SIG-M5 (cell line): ENCODE results near the gene RNF2.
"Not testable (repeated sequence)": the region's sequence is repeated elsewhere in the genome, so short reads cannot be mapped to it uniquely, and the experiment has no call there.

Experiments
- DNase-seq: peaks from one replicate; lab custom pipeline; 2025; lab: John Stamatoyannopoulos, UW

RNF2 gene

DNA sequence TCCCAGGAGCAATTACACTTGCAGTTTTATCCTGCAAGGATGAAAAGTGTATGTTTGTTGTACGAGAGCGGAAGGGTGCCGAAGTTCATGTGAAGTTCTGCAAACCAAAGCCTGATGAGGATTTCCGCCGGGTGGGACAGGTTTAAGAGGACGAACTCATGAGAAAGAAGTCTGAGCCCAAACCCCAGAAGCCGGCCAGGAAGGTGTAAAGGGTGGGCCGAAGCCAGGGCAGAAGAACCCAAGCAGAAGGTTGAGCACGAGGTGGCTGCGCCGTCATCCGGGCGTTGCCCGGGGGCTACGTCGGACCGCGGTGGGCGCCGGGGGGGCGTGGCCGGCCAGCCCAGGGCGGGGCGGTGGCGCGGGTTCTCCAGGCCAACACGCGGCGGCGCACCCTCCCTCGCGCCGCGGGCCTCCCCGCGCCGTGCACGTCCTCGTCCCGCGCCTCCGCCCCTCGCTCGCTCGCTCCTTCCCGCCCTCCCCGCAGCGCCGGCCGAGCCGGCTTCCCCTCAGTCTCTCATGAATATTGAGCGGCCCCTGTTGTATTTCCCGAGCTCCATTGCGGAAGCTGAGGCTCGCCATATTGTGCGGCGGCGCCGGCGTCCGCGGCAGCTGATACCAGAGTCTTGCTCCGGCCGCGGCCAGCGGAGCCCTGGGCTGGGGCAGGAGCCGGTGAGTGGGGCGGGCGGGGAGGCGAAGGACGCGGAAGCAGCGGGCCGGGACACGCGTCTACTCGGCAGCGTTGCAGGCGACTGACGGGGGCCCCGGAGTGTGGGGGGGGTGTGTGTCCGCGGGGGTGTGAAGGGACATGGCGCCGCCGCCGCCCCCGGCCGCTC, at the start of gene RNF2:
RNF2 (plus strand) TSS at position 578 of the 833 bp plus-strand sequence. CDS start 41,996 bp downstream, outside the sequence.
- no peak for DNase-seq

DNA sequence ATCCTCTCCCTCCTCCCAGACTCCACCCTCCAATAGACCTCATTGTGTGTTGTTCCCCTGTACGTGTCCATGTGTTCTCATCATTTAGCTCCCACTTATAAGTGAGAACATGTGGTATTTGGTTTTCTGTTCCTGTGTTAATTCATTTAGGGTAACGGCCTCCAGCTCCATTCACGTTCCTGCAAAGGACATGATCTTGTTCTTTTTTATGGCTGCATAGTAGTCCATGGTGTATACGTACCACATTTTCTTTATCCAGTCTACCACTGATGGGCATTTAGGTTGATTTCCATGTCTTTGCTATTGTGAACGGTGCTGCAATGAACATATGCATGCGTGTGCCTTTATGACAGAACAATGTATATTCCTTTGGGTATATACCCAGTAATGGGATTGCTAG, 45.4 kb upstream of the RNF2 start:
- not testable (repeated sequence) for DNase-seq

DNA sequence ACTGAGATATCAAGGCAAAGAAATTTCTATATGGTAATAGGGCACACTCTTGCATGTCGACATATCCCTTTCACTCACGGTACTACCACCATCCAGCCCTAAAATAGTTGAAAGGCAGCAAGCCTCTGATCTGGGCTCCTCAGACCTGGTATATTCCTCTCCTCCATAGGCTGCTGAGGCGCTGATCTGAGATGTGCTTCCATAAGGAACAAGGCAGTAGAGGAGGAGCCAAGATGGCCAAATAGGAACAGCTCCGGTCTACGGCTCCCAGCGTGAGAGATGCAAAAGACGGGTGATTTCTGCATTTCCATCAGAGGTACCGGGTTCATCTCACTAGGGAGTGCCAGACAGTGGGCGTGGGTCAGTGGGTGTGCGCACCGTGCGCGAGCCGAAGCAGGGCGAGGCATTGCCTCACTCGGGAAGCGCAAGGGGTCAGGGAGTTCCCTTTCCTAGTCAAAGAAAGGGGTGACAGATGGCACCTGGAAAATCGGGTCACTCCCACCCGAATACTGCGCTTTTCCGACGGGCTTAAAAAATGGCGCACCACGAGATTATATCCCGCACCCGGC, 44.0 kb upstream of the RNF2 start:
- DNase-seq = not testable (repeated sequence)

DNA sequence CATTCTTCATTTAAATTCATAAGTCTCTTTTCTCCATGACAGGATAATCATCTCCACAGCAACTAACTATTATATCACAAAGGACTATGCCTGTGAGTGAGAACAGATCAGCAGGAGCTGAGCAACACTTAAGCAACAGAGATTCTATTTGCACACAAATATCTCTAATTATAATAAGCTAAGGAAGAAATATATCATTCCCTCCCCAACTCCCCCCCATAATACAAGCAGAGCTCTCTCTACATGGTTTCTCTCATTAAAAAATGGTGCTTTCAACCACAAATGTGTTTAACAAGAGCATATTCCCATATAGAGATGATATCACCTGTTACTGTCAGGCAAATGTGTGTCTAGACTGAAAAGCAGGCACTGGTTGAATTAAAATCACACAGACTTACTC, 36.5 kb upstream of the RNF2 start:
- DNase-seq = no peak

DNA sequence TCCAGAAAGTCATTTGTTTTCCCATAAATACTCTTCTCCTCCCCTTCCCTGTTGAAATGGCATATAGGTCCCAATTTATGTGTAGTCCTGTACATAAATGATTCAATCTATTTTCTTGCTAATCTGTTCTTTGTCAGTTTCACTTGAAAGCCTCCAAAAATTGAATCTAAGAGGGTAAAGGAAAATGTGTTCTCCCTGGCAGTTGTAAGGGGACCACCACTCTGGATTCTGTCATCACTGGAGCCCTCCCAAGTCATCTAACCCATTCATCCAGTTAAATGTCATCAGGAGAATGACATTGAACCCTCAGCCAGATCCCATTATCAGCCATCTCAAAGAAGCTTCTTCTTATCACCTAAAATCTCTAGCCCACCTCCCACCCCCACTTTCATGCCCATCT, 35.0 kb upstream of the RNF2 start:
- DNase-seq = no peak

DNA sequence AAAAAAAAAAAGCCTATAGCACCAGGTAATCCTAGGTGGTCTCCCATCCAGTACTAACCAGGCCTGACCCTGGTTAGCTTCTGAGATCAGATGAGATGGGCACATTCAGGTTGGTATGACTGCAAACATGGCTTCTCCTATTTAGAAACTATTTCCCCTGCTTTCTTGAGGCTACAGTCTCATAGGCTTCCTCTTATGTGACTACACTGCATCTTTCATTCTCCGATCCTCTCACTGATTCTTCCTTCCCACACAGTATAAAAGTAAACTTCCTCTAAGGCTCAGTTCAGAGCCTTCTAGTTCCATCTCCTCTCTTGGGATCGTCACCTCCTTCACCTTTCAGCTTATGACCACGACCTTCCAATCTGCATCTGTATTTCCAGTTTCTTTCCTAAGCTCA, 30.4 kb upstream of the RNF2 start:
- DNase-seq = no peak

DNA sequence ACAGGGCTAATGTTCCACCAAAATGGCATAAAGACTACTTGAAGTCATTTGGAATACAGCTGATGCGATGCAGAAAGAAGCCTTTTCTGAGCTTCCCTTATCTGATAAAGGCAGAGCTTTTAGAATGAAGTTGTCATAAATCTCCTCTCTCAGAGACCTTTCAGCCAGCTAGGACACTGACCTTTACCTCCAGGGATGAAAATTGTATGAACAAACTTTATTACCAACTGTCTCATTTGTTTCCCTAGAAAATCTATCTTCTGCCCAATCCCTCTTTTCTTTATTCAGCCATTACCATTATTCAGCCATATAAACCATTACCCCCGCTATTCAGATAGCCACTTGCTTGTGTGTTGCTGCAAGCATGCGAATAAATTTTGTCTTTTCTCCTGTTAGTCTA, 29.7 kb upstream of the RNF2 start:
- no peak for DNase-seq

DNA sequence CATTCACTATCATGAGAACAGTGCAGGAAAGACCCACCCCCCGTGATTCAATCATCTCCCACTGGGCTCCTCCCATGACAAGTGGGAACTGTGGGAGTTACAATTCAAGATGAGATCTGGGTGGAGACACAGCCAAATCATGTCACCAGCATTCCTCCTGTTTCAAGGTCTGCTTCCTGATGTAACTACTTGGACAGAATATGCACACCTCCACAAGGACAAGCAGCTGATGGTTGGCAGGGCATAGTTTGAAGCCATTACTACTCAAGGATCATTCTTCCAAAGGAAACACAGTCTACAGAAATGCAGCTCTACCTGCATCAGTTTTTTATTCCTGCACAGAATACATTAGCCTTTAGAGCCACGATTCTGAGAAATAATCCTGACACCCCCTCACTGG, 28.5 kb upstream of the RNF2 start:
- no peak for DNase-seq

DNA sequence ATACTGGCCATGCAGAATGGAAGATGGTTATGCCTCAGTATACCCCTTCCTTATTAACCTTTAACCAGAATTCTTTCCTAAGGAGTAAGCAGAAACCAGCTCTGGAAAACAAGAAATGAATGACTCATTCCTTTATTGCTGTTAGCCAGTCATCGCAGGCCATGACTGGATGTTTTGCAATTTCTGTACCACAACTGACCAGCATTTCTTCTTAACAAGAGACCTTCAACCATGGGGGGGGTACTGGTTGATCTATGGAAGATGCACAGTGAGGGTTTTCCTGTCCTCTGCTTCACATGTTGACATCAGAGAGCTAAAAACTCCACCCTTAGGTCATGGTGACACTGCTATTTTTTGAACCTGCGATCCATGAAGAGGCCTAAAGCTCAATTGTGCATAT, 28.0 kb upstream of the RNF2 start:
- DNase-seq = no peak

DNA sequence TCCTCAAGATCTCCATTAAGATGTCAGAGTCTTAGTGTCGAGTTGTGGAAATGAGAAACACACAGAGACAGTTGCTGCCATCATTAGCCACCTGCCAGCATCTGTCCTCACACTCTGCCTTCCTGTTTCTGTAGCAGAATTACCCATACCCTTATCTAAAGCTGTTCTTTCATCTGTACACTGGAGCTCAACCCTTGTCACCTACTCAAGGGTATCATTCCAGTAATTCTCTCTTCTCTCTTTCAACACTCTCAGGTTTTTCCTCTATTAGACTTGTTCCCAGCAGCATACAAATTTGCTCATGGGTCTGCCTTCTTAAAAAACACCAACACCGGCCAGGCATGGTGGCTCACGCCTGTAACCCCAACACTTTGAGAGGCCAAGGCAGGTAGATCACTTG, 27.4 kb upstream of the RNF2 start:
- DNase-seq = no peak

DNA sequence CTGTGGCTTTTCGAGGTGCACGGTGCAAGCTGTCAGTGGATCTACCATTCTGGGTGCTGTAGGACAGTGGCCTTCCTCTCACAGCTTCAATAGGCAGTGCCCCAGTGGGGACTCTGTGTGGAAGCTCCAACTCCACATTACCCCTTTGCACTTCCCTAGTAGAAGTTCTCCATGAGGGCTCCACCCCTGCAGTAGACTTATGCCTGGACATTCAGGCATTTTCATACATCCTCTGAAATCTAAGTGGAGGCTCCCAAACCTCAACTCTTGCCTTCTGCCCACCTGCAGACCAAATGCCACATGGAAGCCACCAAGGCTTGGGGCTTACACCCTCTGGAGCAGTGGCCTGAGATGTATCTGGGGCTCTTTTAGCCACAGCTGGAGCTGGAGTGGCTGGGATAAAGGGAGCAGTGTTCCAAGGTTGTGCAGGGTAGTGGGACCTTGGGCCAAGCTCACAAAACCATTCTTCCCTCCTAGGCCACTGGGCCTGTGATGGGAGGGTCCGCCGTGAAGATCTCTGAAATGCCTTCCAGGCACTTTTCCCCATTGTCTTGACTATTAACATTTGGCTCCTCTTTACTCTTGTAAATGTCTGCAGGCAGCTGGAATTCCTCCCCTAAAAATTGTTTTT, 18.0 kb upstream of the RNF2 start:
- DNase-seq = no peak

DNA sequence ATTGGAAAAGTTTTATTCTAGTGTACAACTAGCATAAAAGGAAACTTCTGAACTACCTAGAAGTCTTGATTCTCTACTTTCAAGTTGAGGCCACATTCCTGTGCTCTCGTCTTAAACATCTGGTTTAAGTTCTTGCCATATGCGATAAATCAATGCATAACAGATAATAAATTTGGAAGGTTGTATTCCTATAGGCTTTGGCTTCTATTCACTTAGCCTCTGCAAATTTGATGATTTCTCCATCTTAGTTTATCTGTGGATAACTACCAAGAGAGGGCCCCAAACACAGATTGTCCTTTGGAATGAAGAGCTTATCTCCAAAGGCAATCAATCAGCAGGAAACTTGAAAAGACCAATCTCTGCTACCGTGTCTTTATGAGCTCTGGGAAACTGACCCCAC, 11.7 kb upstream of the RNF2 start:
- DNase-seq = no peak

DNA sequence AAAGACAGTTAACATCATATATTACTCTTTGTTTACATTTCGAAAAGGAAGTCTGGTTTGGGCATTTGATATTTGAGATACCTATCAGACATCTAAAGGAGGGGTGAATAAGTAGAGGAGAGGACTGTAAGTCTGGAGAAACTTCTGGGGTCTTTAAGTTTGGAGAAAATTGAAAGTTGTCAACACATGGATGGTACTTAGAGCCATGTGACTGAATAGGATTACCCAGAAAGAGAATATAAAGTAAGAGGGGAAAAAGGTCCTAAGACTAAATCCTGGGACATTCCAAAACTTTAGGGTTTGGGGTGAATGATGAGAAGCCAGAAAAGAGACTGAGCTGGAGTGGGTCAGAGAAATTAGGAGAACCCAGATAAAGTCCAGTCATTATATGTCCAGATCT, 10.1 kb upstream of the RNF2 start:
- no peak for DNase-seq

DNA sequence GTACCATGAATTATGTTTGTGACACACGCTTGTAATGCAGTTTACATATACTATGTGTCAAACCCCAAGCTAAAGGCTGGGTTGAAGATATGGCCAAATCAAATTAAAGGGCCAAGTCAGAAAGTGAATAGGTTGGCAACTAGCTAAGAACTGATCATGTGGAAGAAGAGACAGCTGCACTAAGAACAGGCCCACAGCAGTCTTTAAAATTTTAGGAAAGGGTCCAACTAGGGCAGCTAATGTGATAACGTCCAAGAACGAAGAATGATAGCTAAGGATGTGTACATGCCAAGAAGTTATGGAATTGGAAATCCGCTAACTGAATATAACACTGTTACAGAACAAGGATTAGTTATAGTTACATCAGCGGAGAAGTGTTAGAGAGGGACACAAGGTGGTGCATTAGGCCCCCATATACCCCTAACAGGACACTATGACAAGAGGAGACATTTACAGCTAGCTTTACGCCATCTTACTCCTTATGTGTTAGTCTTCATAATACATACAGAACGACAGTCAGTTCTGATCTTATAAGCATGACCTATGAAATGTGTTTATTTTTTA, 6.5 kb upstream of the RNF2 start:
- DNase-seq = no peak

DNA sequence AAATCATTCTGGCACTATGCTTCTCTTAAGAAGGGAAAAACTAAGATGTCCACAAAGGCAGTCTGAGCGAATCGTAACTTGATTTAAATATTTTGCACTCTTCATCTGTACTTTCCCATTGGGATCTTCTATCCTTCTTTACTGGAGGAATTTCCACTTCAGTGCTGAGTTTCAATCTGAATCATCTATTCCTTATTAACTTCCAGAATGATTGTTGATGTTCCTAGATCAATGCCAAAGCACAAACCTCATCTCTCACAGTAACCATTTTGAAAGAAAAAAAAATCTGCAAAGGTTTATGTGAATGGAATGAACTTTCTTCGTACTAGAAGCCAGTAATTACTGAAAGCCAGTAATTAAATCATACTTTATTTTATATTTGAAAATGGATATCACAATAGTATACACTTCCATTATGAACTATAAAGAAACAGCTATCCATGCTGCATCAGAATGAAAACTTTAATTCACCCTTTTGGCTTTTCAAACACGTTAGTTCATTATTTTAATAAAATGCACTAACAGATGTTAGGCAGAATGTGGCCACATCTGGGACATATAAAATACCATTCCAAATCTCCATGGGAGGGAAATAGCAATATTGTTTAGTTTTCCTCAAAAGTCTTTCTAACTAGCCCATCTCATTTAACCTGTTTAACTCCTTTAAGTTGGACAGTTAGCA, 5.5 kb upstream of the RNF2 start:
- DNase-seq = no peak

DNA sequence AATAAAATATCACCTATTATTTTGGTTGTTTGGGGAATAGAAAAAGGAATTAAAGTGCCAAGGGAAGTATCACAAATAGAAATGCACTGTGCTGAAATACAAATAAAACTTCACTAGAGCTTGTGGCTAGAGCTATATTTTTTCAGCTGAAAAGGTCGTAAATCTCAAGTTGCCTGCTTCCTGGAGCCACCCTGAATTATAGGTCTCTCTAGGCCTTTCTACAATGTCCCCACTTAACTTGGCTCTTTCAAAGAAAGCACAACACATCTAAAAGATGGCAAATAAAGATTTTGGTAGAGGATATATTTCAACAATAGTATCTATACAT, 5.0 kb upstream of the RNF2 start:
- no peak for DNase-seq

DNA sequence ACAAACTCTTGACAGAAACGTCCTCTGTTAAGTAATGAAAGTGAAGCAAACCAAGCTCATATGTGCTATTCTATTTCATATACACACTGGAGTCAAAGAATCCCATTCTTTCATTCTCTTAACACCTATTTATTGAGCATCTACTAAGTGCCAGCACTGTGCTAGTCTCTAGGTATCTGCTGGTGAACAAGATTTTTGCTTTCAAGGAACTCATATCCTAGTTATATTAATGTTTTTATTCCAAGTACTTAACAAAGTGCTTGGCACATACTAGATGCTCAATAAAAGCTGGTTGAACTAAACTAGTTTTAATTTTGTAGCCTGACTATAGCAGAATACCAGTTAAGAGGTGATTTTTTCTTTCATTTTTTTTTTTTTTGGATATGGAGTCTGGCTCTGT, 3.6 kb upstream of the RNF2 start:
- DNase-seq = no peak

DNA sequence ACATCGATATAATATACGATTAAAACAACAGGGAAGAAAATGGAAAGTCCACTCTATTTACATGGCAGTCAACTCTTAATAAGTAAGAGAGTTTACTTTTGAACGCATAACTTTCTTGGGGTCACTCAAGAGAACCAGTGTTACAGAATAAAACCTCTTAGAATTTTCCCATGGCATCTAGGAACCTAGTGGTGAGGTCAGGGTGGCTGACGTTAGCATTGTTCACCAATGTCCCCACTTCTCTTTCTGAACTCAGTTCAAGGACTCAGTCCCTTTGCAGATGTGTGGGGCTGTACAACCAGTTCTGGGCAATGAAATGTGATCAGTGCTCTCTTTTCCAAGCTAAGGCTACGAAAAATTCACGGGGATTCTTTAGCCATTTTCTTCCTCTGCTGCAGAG, 2.6 kb upstream of the RNF2 start:
- no peak for DNase-seq

DNA sequence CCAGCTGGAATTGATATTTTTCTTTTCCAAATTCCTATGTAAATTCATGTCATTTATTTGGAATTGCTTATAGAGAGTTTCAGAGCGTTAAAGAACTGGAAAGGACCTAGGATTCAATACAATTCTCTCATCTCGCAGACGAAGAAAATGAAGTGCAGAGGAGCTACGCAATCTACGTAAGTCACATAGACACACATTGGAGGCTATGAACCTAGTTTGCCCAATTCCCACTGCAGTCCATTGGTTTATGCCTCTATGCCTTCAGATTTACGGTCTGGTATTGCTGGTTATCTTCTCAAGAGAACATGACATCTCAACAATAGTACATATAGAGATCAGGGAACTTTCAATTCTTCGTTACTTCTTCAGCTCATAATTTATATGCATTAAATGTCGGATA, 971 bp upstream of the RNF2 start:
- no peak for DNase-seq

DNA sequence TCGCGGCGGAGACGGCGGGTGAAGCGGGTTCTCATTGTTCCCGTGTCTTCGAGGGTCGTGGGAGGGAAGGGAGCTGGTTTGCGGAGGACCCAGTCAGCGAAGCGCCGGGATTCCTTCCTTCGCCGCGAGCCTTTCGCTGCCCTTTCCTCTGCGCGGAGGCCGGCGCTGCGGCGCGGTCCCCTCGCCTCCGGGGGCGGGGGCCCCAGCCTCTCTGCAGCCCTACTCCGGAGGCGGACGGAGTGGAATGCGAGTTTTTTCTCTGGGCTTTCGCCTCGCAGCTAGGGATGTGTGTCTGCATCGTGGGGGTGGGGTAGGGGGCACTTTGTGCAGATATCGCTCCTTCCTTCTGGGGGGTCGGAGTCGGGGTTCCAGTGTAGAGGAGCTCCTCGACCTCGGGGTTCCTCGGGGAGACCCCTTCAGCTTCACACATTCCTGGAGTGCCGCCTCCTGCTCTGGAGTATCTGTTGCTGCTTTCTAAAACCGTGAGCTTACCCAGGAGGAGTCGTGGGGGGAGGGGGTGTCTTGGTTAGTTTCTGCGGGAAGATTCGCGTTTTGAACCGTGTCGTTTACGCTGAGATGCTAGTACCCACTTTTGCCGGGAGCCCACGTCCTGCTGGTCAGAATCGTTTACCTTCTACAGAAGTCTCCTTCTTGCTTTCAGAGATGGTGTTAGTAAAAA, 595 bp downstream of the RNF2 start:
- DNase-seq = no peak

DNA sequence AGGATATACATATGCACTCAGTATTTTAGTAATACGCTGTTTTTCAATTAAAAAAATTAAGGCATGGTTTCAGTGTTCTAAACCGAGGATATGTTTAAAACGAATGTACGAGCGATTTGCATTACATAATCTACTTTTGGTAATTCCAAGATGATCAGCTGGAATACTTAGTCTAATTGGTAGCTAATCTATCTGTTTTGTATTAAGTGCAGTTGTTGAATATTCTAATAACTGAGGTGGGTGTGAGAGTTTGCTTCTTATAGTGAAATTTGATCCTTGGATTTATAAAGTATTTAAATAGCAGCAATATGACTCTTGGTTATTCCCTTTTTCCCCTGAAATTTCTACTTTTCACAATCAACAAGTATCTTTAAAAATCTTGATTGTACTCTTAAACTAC, 1.3 kb downstream of the RNF2 start:
- DNase-seq = no peak

DNA sequence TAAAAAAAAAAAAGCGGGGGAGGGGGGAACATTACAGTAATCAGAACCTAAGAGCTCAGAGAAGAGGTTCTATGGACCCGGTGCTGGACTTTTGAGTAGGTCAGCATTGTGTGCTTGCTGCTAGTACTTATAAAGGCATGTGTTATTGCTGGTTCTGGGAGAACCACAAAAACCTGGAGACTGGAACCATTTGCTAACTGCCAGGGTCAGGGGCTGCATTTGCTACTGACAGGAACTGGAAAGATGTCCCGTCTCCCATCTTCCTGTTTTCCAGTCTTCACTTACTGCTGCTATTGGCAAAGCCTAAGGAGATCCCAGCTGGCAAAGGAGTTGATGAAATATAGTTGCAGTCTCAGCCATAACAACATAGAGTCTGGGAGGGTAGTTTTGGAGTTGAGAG, 4.3 kb downstream of the RNF2 start:
- no peak for DNase-seq
